GM12891 (cell line): ENCODE results near the gene ZKSCAN2.

Experiments used
- POLR2A ChIP-seq: IDR thresholded peaks from 2 replicates; pipeline ENCODE4 v1.6.1; 2011; ENCODE audit warnings: low read depth, low read length, control low read depth
- POLR2AphosphoS5 ChIP-seq: IDR thresholded peaks from 2 replicates; pipeline ENCODE4 v1.6.1; 2011; ENCODE audit warnings: low read depth, low read length, control low read depth
- POU2F2 ChIP-seq: IDR thresholded peaks from 2 replicates; pipeline ENCODE4 v1.6.1; 2011; ENCODE audit warnings: low read depth, mild to moderate bottlenecking, control low read depth, low read length, moderate library complexity

GRCh38 chr16:25250467-25250866, 7.2 kb downstream of the ZKSCAN2 start:
- TF ChIP-seq POLR2A: no peak
- no peak for TF ChIP-seq POU2F2
- TF ChIP-seq POLR2AphosphoS5: no peak
